Endometrium (tissue), 2 donors: ENCODE results near the gene ITIH3.

Experiments
- FAIRE-seq: peaks from 2 replicates; lab custom pipeline; 2012; peaks lifted over from hg19 to GRCh38; lab: Jason Lieb, UNC
- donor health status: control.
- donor health status: control.

Gene ITIH3

GRCh38 chr3:52827441-52827840 is 32.8 kb downstream of the ITIH3 start:
- FAIRE-seq, result no peak

DNA sequence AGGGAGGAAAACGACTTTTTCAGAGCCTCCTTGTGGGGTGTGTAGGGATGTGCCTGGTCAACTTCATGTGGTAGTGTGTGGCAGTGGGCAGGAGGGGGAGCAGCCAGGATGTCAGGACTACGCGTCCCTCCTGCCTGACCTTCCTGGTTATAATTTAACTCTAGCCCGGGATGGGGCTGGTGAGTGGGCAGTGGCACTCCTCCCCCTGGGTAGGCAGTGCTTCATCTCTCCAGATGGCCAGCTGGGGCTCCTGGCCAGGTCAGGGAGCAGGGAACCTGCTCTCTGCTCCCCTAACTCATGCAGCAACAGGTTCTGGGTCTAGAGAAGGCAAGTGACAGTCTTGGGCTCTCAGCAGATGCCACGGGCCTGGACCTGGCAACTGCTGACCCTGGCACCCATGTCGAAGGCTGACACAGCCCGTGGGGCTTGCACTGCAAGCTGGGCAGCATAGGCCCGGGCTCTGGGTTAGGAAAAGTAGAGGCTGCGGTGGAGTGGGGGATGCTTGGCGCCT is 33.3 kb downstream of the ITIH3 start:
- FAIRE-seq, result no peak

GRCh38 chr3:52829482-52829881 is 34.9 kb downstream of the ITIH3 start:
- no peak for FAIRE-seq

GRCh38 chr3:52829906-52830463 is 35.4 kb downstream of the ITIH3 start:
- FAIRE-seq, result no peak

- FAIRE-seq, result no peak
These were observed 36.1 kb downstream of the ITIH3 start, which contains the start of gene ITIH4 for GRCh38 chr3:52830535-52831258. ITIH4 (minus strand) TSS chr3:52830672; CDS start chr3:52830642, 30 bp downstream.

DNA sequence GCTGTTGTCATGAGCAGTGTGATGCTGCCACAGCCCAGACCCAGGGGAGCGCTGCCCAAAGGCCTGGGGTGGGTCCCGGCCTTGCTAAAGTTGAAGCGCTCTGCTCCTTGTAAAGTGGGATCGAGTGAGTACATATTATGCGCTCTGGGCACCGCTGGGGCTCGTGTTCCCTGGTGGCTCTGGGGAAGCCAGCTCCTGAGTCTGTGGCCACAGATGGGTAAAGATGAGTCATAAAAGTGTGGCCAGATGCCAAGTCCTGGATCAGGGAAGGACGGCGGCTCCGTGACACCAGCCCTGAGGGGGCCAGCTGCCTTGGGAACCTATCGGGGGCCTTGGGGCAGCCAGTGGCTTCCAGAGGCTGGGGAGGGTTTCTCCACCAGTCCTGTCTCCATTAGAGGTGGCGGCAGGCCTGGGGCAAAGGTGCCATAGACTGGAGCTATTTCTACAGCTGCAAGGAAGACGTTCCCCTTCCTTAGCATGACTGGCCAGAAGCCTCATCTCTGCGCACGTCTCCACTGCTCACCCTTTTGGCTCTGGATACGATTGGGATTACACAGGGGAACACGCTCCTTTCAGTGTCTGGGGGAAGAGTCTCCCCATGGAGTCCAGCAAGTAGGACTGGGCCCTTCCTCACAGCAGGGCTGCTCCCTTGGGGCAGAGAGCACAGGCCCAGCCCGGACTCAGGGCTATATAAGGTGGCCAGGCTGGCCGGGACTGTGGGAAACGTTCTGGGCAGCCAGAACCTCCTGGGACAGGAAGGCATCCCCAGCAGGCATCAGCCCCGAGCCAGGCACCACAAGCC is 37.1 kb downstream of the ITIH3 start:
- no peak for FAIRE-seq

DNA sequence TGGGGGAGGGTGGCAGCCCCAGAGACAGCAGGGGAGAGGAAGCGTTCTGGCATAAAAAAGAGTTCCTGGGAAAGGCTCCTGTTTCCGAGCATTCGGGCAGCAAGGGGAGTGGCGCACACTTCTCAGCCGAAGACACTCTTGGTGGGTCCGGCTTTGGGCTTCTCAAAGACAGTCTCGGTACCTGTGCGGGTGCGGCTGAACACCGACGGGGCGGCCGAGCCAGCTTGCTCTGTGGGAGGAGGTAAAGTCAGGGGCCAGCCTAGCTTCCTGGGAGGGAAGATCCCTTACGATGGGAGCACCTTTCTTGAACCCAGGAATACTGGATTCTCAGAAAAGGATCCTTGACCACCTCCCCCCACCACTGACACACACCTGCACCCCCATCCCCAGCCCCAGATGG is 38.6 kb downstream of the ITIH3 start:
- FAIRE-seq, result no peak

DNA sequence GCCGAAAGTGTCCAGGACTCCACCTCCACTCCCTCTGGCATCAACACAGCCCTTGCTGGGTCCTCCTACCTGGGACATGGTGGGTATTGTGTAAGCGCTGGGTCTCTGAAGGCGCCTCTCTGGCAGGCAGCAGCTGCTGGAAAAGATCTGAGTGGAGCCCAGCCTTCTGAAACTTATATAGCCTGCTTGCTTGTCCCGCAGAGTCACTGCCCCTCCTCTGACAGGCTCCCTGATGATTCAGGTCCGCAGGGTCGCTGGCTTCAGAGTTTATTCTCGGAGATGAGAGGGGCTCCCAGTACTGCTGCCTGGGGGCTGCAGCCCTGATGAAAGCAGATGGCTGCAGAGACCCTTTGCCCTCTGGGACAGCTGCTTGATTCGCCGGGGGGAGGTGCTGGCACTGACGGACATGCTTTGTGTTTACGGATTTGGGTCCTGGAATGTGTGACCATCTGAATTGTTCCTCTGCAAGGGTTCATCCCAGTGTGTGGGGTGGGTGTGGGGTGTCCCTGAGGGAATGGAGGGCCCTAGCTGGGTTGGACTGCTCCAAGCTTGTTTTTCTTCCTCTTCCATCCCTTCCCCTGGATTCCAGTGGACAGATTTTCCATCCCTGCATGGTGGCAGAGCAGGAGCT is 40.4 kb downstream of the ITIH3 start, which contains the start of gene MUSTN1:
Gene MUSTN1 (minus strand): TSS at position 149 of the 631 bp plus-strand sequence. CDS start 71 bp downstream, at position 78.
- FAIRE-seq, result no peak

DNA sequence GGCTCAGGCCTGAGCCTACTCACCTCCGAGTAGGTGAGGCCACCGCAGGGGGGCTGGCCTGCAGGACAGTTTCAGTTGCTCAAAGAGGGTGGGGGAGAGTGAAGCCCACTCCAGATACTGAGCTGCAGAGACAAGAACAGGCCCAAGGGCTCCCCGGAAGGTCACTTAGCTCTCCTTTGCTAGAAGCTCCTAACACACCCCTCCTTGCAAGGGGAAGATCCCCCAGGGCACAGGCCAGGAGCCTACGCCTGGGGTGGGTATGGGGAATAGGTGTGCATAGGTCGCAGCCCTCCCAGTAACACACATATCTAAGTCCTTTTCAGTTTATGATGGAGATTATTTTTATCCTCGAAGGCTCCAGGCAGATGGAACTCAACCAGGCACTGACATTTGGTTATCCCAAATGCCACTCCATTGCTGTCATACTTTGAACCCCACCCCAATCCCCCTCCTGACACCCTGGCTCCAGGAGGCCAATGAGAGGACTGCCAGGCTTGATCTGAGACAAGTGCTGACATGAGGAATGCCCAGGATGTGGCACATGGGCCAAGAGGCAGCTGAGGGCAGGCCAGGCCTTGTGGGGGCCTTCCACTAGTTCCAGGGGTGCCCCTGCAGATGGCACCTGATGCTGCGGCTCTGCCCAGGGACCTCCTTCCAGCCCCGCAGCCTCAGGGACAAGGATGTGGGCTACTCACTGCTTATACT is 41.3 kb downstream of the ITIH3 start:
- FAIRE-seq, result no peak

DNA sequence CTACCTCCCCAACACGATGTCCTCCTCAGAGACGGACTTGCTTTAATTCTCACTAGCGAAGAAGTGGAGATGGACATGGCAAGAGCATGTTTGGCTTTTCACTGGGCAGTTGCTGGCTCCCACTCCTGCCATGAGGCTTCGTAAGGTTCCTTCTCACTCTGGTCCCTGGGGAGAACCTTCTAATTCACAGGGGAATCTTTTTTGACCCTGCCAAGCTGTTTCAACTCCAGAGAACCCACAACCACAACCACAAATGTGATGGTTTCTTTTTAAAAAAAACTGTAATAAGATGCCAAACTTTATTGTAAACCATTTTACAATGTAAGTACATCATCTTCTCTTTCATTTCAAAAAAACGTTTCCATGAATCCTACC is 41.9 kb downstream of the ITIH3 start:
- FAIRE-seq, result no peak

DNA sequence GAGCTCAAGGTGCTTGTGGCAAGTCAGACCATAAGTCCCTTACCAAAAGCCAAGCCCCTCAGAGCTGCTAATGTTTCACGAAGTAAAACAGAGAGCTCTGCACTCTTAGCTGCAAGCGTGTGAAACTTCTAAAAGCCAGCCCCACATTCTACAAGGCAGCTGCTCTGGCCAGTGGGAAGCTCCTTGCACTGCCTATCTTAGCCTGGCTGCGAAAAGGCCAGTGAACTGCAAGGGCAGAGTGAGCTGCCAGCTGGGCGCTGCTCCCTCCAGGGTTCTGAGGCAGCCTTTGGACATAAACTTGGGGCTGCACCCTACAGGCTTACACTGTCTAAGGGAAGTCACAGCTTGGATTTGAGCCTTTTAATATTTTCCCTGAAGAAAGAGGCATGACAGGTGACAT is 42.4 kb downstream of the ITIH3 start:
- no peak for FAIRE-seq

DNA sequence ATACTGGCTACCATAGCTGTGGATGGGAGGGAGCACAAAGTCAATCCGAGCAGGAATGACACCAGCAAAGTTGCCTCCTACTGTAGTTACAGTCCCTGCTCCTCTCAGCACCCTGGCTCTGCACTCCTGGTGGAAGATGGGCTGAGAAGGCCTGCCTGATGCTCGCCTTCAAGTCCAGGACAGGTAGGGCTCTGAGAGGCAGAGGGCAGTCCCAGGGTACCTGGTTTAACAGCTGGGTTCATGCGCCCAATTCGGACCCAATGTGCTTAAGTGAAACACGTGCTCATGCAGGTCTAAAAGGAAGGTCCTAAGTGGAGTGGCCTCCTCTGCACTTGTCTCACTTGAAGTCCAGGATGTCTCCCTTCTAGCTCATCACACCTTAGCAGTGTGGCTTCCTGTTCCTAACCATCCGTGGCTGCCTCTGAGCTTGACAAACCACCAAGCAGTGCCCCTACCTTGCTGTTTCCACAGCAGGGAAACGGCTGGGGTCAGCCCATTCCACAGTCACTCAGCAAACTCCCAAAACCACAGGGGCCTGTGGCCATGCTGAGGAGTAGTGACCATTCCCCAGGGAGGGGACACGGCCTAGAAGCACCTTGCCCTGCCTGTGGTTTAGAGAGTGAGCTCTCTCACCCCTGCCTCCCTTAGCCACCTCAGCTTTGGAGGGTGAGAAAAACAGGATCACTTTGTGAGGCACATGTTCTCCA is 44.1 kb downstream of the ITIH3 start:
- FAIRE-seq, result no peak

DNA sequence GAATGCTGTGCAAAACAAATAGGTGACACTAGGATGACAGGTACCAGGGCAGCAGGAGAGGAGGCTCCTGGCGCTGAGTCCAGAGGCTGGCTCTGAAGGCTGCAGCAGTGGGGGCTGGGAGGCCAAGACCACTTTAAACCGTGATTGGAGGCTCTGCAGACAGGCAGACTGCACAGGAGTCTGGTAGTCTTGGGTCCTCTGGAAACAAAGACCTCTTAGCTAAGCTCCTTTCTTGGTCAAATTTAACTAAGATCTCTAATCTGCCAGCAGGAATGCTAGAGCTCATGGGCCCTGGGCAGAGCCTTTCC is 44.6 kb downstream of the ITIH3 start:
- no peak for FAIRE-seq

GRCh38 chr3:52839892-52840545 is 45.4 kb downstream of the ITIH3 start:
- FAIRE-seq, result no peak

DNA sequence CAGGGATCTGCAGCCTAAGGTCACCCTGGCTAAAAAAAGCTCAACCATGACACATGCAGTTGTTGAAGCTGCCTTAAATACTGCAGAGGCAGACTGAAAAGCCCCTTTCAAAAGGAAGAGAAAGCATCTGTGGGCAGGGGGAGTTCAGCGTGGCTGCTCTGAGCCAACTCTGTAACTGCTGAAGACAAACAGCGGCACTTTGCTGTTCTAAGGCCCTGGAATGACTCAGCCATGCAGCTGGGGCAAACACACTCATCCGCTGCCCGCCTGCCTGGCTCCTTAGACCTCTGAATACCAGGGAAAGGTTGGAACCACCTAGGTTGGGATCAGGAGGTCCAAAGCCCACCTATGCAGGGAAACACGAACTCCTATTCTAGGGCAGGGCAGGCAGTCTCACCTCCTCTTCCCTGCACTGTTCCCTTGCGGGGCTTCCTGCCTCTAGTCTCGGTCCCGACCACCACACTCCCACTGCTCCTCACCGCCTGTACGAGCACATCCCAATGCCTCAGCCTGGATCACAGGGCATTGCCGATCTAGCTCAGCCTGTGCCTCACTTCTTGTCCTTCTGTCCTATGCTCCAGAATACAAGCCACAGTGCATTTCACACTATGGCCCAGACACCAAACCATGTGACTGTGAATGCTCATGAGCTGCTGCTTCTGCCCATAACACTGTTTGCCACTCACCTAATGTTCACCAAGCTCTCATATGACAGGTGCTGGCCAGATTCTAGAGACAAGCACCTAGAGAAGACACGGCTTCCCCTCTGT is 46.8 kb downstream of the ITIH3 start:
- FAIRE-seq, result no peak

DNA sequence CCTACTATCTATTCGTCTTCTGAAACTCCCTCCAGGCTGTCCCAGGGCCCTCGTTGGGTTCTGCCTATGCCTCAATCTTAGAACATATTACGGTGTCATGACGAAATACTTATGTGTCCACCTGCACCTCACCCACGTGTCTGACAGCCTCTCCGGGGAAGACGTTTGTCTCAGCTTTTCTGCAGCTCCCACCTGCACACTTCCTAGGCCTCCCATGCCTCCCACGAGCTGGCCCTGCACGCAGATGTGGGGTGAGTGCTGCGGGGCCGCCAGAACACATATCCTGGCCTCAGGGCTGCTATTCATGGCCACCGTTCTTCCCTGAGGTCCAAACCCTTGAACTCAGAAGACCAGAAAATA is 47.4 kb downstream of the ITIH3 start:
- no peak for FAIRE-seq

DNA sequence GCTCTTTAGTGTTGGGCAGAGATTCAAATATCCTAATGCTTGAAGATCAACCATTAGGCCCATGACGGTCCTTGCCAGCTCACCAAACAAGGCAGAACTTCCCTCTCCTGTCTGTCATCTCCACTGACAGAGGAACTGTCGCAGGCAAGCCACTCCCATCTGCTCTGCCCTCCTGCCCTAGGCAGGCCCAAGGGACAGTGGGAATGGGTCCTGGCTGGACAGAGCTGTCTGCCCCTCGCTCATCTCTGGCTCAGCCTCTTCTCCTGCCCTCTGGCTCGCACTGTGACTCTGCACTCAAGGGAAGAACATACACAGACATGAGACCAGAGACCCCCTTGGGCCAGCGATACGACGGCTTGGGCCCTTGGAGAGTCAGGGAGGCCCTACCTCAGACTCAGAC is 47.8 kb downstream of the ITIH3 start:
- FAIRE-seq, result no peak

GRCh38 chr3:52843108-52843865 is 48.7 kb downstream of the ITIH3 start:
- FAIRE-seq, result no peak

DNA sequence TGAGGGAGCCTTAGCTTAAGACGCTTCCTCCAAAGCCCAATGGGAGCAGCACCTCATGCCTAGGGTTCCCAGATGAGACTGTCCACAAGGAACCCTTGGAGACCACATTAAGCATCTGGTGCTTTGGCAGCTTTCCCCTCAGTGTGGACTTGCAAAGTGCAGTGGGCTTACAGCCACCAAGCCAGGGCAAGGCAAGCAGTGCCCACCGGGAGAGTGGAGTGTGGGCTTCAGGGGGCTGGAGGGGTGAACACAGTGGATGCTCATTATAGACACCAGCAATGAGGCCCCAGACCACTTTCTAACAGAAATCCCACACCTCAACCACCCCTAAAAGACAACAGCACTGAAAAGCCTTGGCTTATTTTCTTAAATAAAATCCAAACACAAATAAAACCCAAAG is 49.3 kb downstream of the ITIH3 start:
- FAIRE-seq, result no peak
